MM.1S (cell line): Measurements from ENCODE around the gene SDHAF4.

Experiments
- DNase-seq: peaks from one replicate; pipeline ENCODE4 v3.0.0-alpha.2; 2015
- H2AFZ ChIP-seq: fragments of 300-600 bp; sonication (generic); 2 replicates; pipeline ENCODE4 v1.6.0; 2016; ENCODE audit warnings: antibody characterized with exemption, low read length
- H3F3A ChIP-seq: fragments of 300-600 bp; sonication (generic); 2 replicates; pipeline ENCODE4 v1.6.1; 2016; ENCODE audit warnings: mild to moderate bottlenecking, antibody characterized with exemption, low read length, moderate library complexity, mixed read lengths; ENCODE audit not compliant: insufficient read depth
- H3K27ac ChIP-seq: fragments of 300-600 bp; sonication (generic); 2 replicates; pipeline ENCODE4 v1.5.1; 2016; ENCODE audit warnings: mild to moderate bottlenecking, low read length
- H3K27me3 ChIP-seq: fragments of 300-600 bp; sonication (generic); replicated peaks from 2 replicates; pipeline ENCODE4 v1.6.0; 2016; ENCODE audit warnings: low read length; ENCODE audit not compliant: insufficient read depth
- H3K36me3 ChIP-seq: fragments of 300-600 bp; sonication (generic); replicated peaks from 2 replicates; pipeline ENCODE4 v1.6.1; 2016; ENCODE audit warnings: mild to moderate bottlenecking, low read length, mixed read lengths; ENCODE audit not compliant: insufficient read depth
- H3K4me1 ChIP-seq: fragments of 300-600 bp; sonication (generic); 2 replicates; pipeline ENCODE4 v1.6.1; 2016; ENCODE audit warnings: low read length, mixed read lengths
- H3K4me2 ChIP-seq: fragments of 300-600 bp; sonication (generic); 2 replicates; pipeline ENCODE4 v1.6.0; 2016; ENCODE audit warnings: low read depth, low read length
- H3K4me3 ChIP-seq: fragments of 300-600 bp; sonication (generic); 2 replicates; pipeline ENCODE4 v1.5.1; 2016; ENCODE audit warnings: low read length, mixed read lengths
- H3K79me2 ChIP-seq: fragments of 300-600 bp; sonication (generic); 2 replicates; pipeline ENCODE4 v1.6.1; 2016; ENCODE audit warnings: mixed run types, low read length, mixed read lengths
- H3K9ac ChIP-seq: fragments of 300-600 bp; sonication (generic); 2 replicates; pipeline ENCODE4 v1.6.1; 2016; ENCODE audit warnings: low read length, mixed read lengths
- H3K9me2 ChIP-seq: fragments of 300-600 bp; sonication (generic); replicated peaks from 2 replicates; pipeline ENCODE4 v1.6.1; 2016; ENCODE audit warnings: mild to moderate bottlenecking, low read length, mixed read lengths; ENCODE audit not compliant: insufficient read depth
- H3K9me3 ChIP-seq: fragments of 300-600 bp; sonication (generic); replicated peaks from 2 replicates; pipeline ENCODE4 v1.6.1; 2016; ENCODE audit warnings: mild to moderate bottlenecking, low read length, mixed read lengths; ENCODE audit not compliant: insufficient read depth
- H4K20me1 ChIP-seq: fragments of 300-600 bp; sonication (generic); 2 replicates; pipeline ENCODE4 v1.6.1; 2016; ENCODE audit warnings: mild to moderate bottlenecking, low read length, moderate library complexity, mixed read lengths; ENCODE audit not compliant: insufficient read depth
- CTCF ChIP-seq: fragments of 300-600 bp; sonication (generic); IDR thresholded peaks from 2 replicates; pipeline ENCODE4 v1.5.1; 2016; ENCODE audit warnings: antibody characterized with exemption, low read length, mixed read lengths
- EZH2 ChIP-seq: fragments of 300-600 bp; sonication (generic); optimal IDR thresholded peaks from 2 replicates; pipeline ENCODE3; 2017; ENCODE audit warnings: low read depth, mild to moderate bottlenecking, antibody characterized with exemption, low read length, mixed read lengths
- EZH2phosphoT487 ChIP-seq: fragments of 300-600 bp; sonication (generic); IDR thresholded peaks from 2 replicates; pipeline ENCODE4 v1.6.1; 2018; ENCODE audit warnings: antibody characterized with exemption, low read length

SDHAF4 gene

GRCh38 chr6:70633870-70634269, 67.1 kb downstream of the SDHAF4 start:
- Histone ChIP-seq H4K20me1 (no peaks in the 10 kb centered on the region), H3K4me3 (no peak overlapping the region), H3K9ac (no peak overlapping the region), H3K9me3 (no peaks in the 10 kb centered on the region), H3K79me2 (no peaks in the 10 kb centered on the region), H3K27ac (no peak overlapping the region), H3K4me1 (0 out of 2 replicates have a peak, but pooled peaks cover 4% of the 10 kb centered on the region), H3K27me3 (no peaks in the 10 kb centered on the region), H3K9me2 (no peaks in the 10 kb centered on the region), H3K36me3 (no peaks in the 10 kb centered on the region), H2AFZ (no peak overlapping the region), H3K4me2 (no peak overlapping the region), H3F3A (no peaks in the 10 kb centered on the region)
- no peak for DNase-seq
- no peak for TF ChIP-seq CTCF
- TF ChIP-seq EZH2phosphoT487: no peak
- no peak for TF ChIP-seq EZH2

GRCh38 chr6:70636596-70636995, 69.9 kb downstream of the SDHAF4 start:
- no peak overlapping the region for H3K9ac ChIP-seq
- no peak overlapping the region for H2AFZ ChIP-seq
- no peaks in the 10 kb centered on the region for H4K20me1 ChIP-seq
- TF ChIP-seq CTCF (no peak), EZH2phosphoT487 (no peak)
- H3K4me1 ChIP-seq: peaks cover 20% of the 10 kb centered on the region
- no peak overlapping the region for H3K4me3 ChIP-seq
- no peaks in the 10 kb centered on the region for H3K36me3 ChIP-seq
- no peaks in the 10 kb centered on the region for H3K27me3 ChIP-seq
- H3K79me2 ChIP-seq: no peaks in the 10 kb centered on the region
- H3K4me2 ChIP-seq: no peak overlapping the region
- no peaks in the 10 kb centered on the region for H3K9me2 ChIP-seq
- no peaks in the 10 kb centered on the region for H3K9me3 ChIP-seq
- no peaks in the 10 kb centered on the region for H3F3A ChIP-seq
- H3K27ac ChIP-seq: no peak overlapping the region
- no peak for DNase-seq

GRCh38 chr6:70638468-70638867, 71.7 kb downstream of the SDHAF4 start:
- H3K27me3 ChIP-seq: no peaks in the 10 kb centered on the region
- H3K4me2 ChIP-seq: no peak overlapping the region
- no peaks in the 10 kb centered on the region for H4K20me1 ChIP-seq
- H3K36me3 ChIP-seq: no peaks in the 10 kb centered on the region
- TF ChIP-seq CTCF: no peak
- TF ChIP-seq EZH2phosphoT487: no peak
- H3K27ac ChIP-seq: no peak overlapping the region
- H3K9me3 ChIP-seq: no peaks in the 10 kb centered on the region
- no peaks in the 10 kb centered on the region for H3K79me2 ChIP-seq
- no peak for DNase-seq
- H3F3A ChIP-seq: no peaks in the 10 kb centered on the region
- no peak overlapping the region for H2AFZ ChIP-seq
- H3K9ac ChIP-seq: no peak overlapping the region
- peaks cover 20% of the 10 kb centered on the region for H3K4me1 ChIP-seq
- no peak overlapping the region for H3K4me3 ChIP-seq
- H3K9me2 ChIP-seq: no peaks in the 10 kb centered on the region
